HepG2 (cell line): ENCODE results near the gene NKIRAS1. TPM values are rescaled to one million over a fixed set of nuclear protein-coding genes. Genes with fewer than 3 reads are reported as not detected.

Experiments used
- ATAC-seq: fragments of 200-7000 bp; cut with Tn5 transposase; 3 replicates; pipeline ENCODE4 v1.9.1; 2020; ENCODE audit warnings: mild to moderate bottlenecking, moderate library complexity
- BruUV-seq: library from RNA; stranded (reverse); fragments of 400-500 nt; replicated peaks from 2 replicates; lab custom pipeline; 2021; lab: Mats Ljungman, UMichigan
- CTCF ChIA-PET: fragments of 300-600 bp; formaldehyde crosslinking; extraction: SDS; loops from one replicate; lab custom pipeline; 2021; ENCODE audit warnings: low total read pairs, inconsistent platforms, low intra/inter-chr PET ratio; lab: Yijun Ruan, JAX
- POLR2A ChIA-PET: fragments of 350-600 bp; sonication (Branson Sonifier 250); formaldehyde crosslinking; loops from one replicate; lab custom pipeline; 2020; ENCODE audit warnings: antibody characterized with exemption, inconsistent platforms; lab: Yijun Ruan, JAX
- DNase-seq: peaks from one replicate; pipeline ENCODE4 v3.0.0-alpha.2; 2015; ENCODE audit warnings: low spot score
- FAIRE-seq: peaks from 3 replicates; lab custom pipeline; 2011; peaks lifted over from hg19 to GRCh38; lab: Jason Lieb, UNC
- H2AFZ ChIP-seq: one replicate; pipeline ENCODE4 v1.6.1; 2011; ENCODE audit warnings: low read length, inconsistent platforms
- H3K27ac ChIP-seq: fragments of 300-600 bp; 3 replicates; pipeline ENCODE4 v1.8.0; 2011; ENCODE audit warnings: mixed run types, mild to moderate bottlenecking, mixed read lengths, low read length, inconsistent platforms; ENCODE audit not compliant: insufficient read depth; ENCODE audit errors: extremely low read length
- H3K27me3 ChIP-seq, 2 experiments: fragments of 200-600 bp in 1 of 2; 2 replicates in 1 of 2; 3 replicates in 1 of 2; pipeline versions ENCODE4 v1.6.0 to v1.8.0; 2011; ENCODE audit warnings: low read length in 2 of 2, mild to moderate bottlenecking in 2 of 2, moderate library complexity in 2 of 2, inconsistent platforms in 1 of 2; ENCODE audit not compliant: insufficient read depth in 2 of 2, control insufficient read depth in 1 of 2
- H3K36me3 ChIP-seq, 2 experiments: fragments of 200-600 bp in 1 of 2; replicated peaks in 1 of 2; 2 replicates in 1 of 2; 3 replicates in 1 of 2; pipeline versions ENCODE4 v1.5.1 to v1.8.0; 2011; ENCODE audit warnings: low read length in 2 of 2, inconsistent platforms in 1 of 2; ENCODE audit not compliant: insufficient read depth in 2 of 2, control insufficient read depth in 1 of 2
- H3K4me1 ChIP-seq: 2 replicates; pipeline ENCODE4 v1.5.1; 2012; ENCODE audit warnings: low read length, inconsistent platforms; ENCODE audit not compliant: insufficient read depth
- H3K4me2 ChIP-seq: 2 replicates; pipeline ENCODE4 v1.6.0; 2011; ENCODE audit warnings: low read depth, low read length, inconsistent platforms
- H3K4me3 ChIP-seq, 3 experiments: fragments of 200-600 bp in 1 of 3; sonication (generic), shearing (Covaris generic) in 1 of 3; replicated peaks in 1 of 3; 2 replicates each; pipeline ENCODE4 v1.5.1; 2011 to 2016; ENCODE audit warnings: low read length in 3 of 3, inconsistent platforms in 2 of 3, low read depth in 2 of 3, mild to moderate bottlenecking in 2 of 3, control low read depth in 1 of 3, mixed read lengths in 1 of 3; ENCODE audit not compliant: insufficient read depth in 1 of 3
- H3K79me2 ChIP-seq: one replicate; pipeline ENCODE4 v1.6.1; 2011; ENCODE audit warnings: low read length, inconsistent platforms; ENCODE audit not compliant: insufficient read depth
- H3K9ac ChIP-seq: 2 replicates; pipeline ENCODE4 v1.6.0; 2011; ENCODE audit warnings: mild to moderate bottlenecking, low read depth, low read length, inconsistent platforms; ENCODE audit not compliant: insufficient read depth
- H3K9me3 ChIP-seq: 2 replicates; pipeline ENCODE4 v1.5.1; 2012; ENCODE audit warnings: mild to moderate bottlenecking, low read length
- H4K20me1 ChIP-seq: 2 replicates; pipeline ENCODE4 v1.6.0; 2011; ENCODE audit warnings: inconsistent platforms, mild to moderate bottlenecking, low read length, moderate library complexity; ENCODE audit not compliant: insufficient read depth
- CBX5 ChIP-seq: sonication (generic); formaldehyde crosslinking; IDR thresholded peaks from 2 replicates; pipeline ENCODE4 v1.4.0; 2020; ENCODE audit warnings: missing genetic modification reagents, borderline replicate concordance
- GZF1 ChIP-seq: sonication (generic); formaldehyde crosslinking; IDR thresholded peaks from 2 replicates; pipeline ENCODE4 v1.5.1; 2020; ENCODE audit warnings: mild to moderate bottlenecking, missing genetic modification reagents
- HMGA1 ChIP-seq: sonication (generic); formaldehyde crosslinking; conservative IDR thresholded peaks from 2 replicates; pipeline ENCODE4 v1.4.0; 2020; ENCODE audit warnings: missing genetic modification reagents
- HNF4A ChIP-seq: sonication (generic); formaldehyde crosslinking; IDR thresholded peaks from 2 replicates; pipeline ENCODE4 v1.4.0; 2020; ENCODE audit warnings: missing genetic modification reagents
- IRF9 ChIP-seq: sonication (generic); formaldehyde crosslinking; IDR thresholded peaks from 2 replicates; pipeline ENCODE4 v1.8.0; 2022; ENCODE audit warnings: missing genetic modification reagents, mild to moderate bottlenecking, borderline replicate concordance
- IRX3 ChIP-seq: sonication (generic); formaldehyde crosslinking; IDR thresholded peaks from 2 replicates; pipeline ENCODE4 v1.8.1; 2023; ENCODE audit warnings: mild to moderate bottlenecking, low read depth, missing genetic modification reagents, borderline replicate concordance
- KAT8 ChIP-seq: IDR thresholded peaks from 2 replicates; pipeline ENCODE4 v1.6.1; 2016; ENCODE audit warnings: missing genetic modification reagents, missing compliant biosample characterization
- MED13 ChIP-seq: sonication (generic); formaldehyde crosslinking; IDR thresholded peaks from 2 replicates; pipeline ENCODE4 v1.5.0; 2020; ENCODE audit warnings: missing genetic modification reagents
- RFX3 ChIP-seq: IDR thresholded peaks from 2 replicates; pipeline ENCODE4 v1.6.1; 2016; ENCODE audit warnings: missing biosample characterization, missing genetic modification reagents
- SMAD1 ChIP-seq: sonication (generic); formaldehyde crosslinking; IDR thresholded peaks from 2 replicates; pipeline ENCODE4 v1.4.0; 2020; ENCODE audit warnings: missing genetic modification reagents, low read depth, mild to moderate bottlenecking, borderline replicate concordance
- SMYD3 ChIP-seq: sonication (generic); formaldehyde crosslinking; IDR thresholded peaks from 2 replicates; pipeline ENCODE4 v1.8.1; 2023; ENCODE audit warnings: mild to moderate bottlenecking, missing genetic modification reagents
- SOX6 ChIP-seq, 2 experiments: fragments of 450-650 bp in 1 of 2; sonication (generic) in 1 of 2; formaldehyde crosslinking in 1 of 2; IDR thresholded peaks; 2 replicates each; pipeline versions ENCODE4 v1.4.0 to v1.6.1; 2017 to 2020; ENCODE audit warnings: antibody characterized with exemption in 1 of 2, mild to moderate bottlenecking in 1 of 2, missing genetic modification reagents in 1 of 2
- UBTF ChIP-seq: sonication (generic); formaldehyde crosslinking; IDR thresholded peaks from 2 replicates; pipeline ENCODE4 v1.4.0; 2020; ENCODE audit warnings: mild to moderate bottlenecking, missing genetic modification reagents
- ZBTB25 ChIP-seq: IDR thresholded peaks from 2 replicates; pipeline ENCODE4 v1.6.1; 2018; ENCODE audit warnings: missing genetic modification reagents
- ZNF747 ChIP-seq: sonication (generic); formaldehyde crosslinking; IDR thresholded peaks from 2 replicates; pipeline ENCODE4 v1.8.1; 2023; ENCODE audit warnings: missing genetic modification reagents, mild to moderate bottlenecking, borderline replicate concordance
- ZNF790 ChIP-seq: sonication (generic); formaldehyde crosslinking; IDR thresholded peaks from 2 replicates; pipeline ENCODE4 v1.8.0; 2022; ENCODE audit warnings: missing genetic modification reagents, mild to moderate bottlenecking, borderline replicate concordance
- WGBS: methylation state at CpG from one replicate; pipeline ENCODE4 v1.1.6; 2017; ENCODE audit warnings: low lambda C conversion rate; 5-methylcytosine and 5-hydroxymethylcytosine counted together
- in situ Hi-C: cut with HindIII; loops from 2 replicates; pipeline ENCODE4 v1.10.0; 2017; ENCODE audit warnings: low pct_unique_long_range_greater_than_20kb; ENCODE audit not compliant: extremely low pct_ligation_motif_present
- intact Hi-C: fragments of 100-400 bp; cut with micrococcal nuclease; formaldehyde crosslinking; loops from one replicate; pipeline ENCODE4 v1.10.0; 2022; ENCODE audit not compliant: unreplicated experiment
- polyA plus RNA-seq, 8 experiments: library from polyadenylated mRNA; depleted of rRNA in 3 of 8; stranded (reverse) in 7 of 8; unstranded in 1 of 8; fragments of >200 nt; fragmentation: Illumina TruSeq in 4 of 8; extraction: Trizol in 4 of 8; gene quantifications; 2 replicates each; pipeline versions ENCODE4 v1.2.1 to v1.2.3, GENCODE V29; 2011 to 2016; ENCODE audit warnings: low read depth in 4 of 8, missing spikeins in 1 of 8, mixed read lengths in 1 of 8; ENCODE audit not compliant: insufficient read depth in 1 of 8
- total RNA-seq, 5 experiments: library from RNA; depleted of rRNA; stranded (reverse); fragments of >200 nt; fragmentation: Illumina TruSeq; extraction: Trizol; gene quantifications; 2 replicates each; pipeline ENCODE4 v1.2.3, GENCODE V29; 2016; ENCODE audit warnings: low read depth in 1 of 5
- TF ChIP-seq, protein P1 (sequence below): sonication (generic); formaldehyde crosslinking; IDR thresholded peaks from 2 replicates; pipeline ENCODE4 v1.4.0; 2020; ENCODE audit warnings: missing genetic modification reagents

NKIRAS1 gene
- total and polyA plus RNA-seq, 2 of the 13 experiments (the other 11 are each of a cell fraction or from before 2014, with no cell fraction given), result 4.3 to 8.0 TPM

DNA sequence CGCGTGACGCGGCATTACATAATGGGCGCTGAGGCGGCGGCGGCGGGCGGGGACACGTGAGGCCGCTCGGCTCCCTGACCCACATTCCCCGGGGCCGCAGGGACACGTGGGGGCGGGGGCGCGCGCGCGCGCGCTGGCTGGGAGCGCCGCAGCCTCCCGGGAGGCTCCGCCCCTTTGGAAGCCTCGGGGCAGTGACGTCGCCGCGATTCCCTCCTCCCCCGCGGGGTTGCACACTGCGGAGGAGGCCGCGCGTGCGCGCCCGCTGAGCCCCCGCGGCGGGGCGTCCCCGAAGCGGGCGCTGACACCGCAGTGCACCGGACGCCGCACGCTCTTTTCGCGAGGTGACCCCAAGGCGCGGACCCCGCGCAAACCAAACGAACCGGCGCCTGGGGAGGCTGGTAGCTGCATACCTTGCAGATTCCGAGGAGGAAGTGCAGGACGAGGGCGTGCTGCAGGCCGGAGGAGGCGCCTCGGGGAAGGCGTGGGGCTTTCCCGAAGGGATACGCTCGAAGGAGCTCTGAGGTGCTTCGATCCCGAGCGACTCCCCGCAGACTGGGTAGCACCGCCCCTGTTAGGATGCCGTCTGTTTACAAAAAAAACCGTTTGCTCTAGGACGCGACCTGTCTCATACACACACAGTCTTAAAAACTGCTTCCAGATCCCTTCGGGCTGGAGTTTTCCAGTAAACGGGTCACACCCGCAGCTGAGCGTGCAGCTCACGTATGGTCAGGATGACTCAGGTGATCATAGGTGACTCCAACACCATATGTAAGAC is 29.3 kb upstream of the NKIRAS1 start:
- ATAC-seq, result peak; percentile 88
- WGBS, result 0% methylated on average over 4 of the region's 87 CpGs
- Histone ChIP-seq H4K20me1 (peaks cover 25% of the 10 kb centered on the region), H2AFZ (no peak overlapping the region), H3K27me3 (peaks cover 0 to 5% of the 10 kb centered on the region in 2 experiments; a peak in 1 of 5 replicates), H3K27ac (peak overlapping the region; percentile 94), H3K4me3 (peak overlapping the region; percentile 61 to 90 (median 75)), H3K9me3 (no peaks in the 10 kb centered on the region), H3K4me2 (peak overlapping the region; percentile 99), H3K36me3 (no peaks in the 10 kb centered on the region), H3K4me1 (peaks cover 55% of the 10 kb centered on the region), H3K9ac (peak overlapping the region; percentile 95), H3K79me2 (peaks cover 46% of the 10 kb centered on the region)
- DNase-seq, result peak; percentile 89
- POLR2A ChIA-PET, result interaction anchor here (0.8 to 2.0 kb wide), 5 partner anchors 13 to 505 kb away, joined by 3 to 43 read pairs (median 3); partner anchors contain the start of genes NKIRAS1 and RPL15
- no TSS peak for BruUV-seq
- peak; percentile 36 for FAIRE-seq
- in situ Hi-C loops (no loop called here), intact Hi-C loops (loop anchor here (1.0 to 2.0 kb wide), 2 partner anchors 29 to 135 kb away; partner anchors contain the start of gene RPL15)
- CTCF ChIA-PET, result no interaction called here
- TF ChIP-seq GZF1 (CRISPR knock-in tag), result no peak
- TF ChIP-seq, protein P1, sequence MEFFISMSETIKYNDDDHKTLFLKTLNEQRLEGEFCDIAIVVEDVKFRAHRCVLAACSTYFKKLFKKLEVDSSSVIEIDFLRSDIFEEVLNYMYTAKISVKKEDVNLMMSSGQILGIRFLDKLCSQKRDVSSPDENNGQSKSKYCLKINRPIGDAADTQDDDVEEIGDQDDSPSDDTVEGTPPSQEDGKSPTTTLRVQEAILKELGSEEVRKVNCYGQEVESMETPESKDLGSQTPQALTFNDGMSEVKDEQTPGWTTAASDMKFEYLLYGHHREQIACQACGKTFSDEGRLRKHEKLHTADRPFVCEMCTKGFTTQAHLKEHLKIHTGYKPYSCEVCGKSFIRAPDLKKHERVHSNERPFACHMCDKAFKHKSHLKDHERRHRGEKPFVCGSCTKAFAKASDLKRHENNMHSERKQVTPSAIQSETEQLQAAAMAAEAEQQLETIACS (CRISPR knock-in tag), result peak; percentile 94
- TF ChIP-seq HNF4A (CRISPR knock-in tag), result no peak
- TF ChIP-seq KAT8, result peak; percentile 53; the same call in 1 of the 2 replicates
- TF ChIP-seq SMYD3, result 0 out of 2 replicates have a peak, but pooled peaks have one; percentile 27
- TF ChIP-seq ZNF790 (CRISPR knock-in tag), result no peak
- TF ChIP-seq SOX6 (IDR thresholded peaks at IDR 0.05), result no peak
- peak; percentile 56 for TF ChIP-seq SOX6 (CRISPR knock-in tag; IDR thresholded peaks at IDR 0.05)
- no peak for TF ChIP-seq CBX5 (CRISPR knock-in tag)
- 0 out of 2 replicates have a peak, but pooled peaks have one; percentile 72 for TF ChIP-seq IRF9 (CRISPR knock-in tag)
- no peak for TF ChIP-seq RFX3
- TF ChIP-seq ZBTB25 (CRISPR knock-in tag), result no peak; the same call in 1 of the 2 replicates
- TF ChIP-seq UBTF (CRISPR knock-in tag), result peak; percentile 70
- TF ChIP-seq SMAD1, result no peak
- no peak for TF ChIP-seq HMGA1 (CRISPR knock-in tag)
- no peak for TF ChIP-seq MED13 (CRISPR knock-in tag)
- TF ChIP-seq IRX3, result no peak; the same call in 1 of the 2 replicates
- TF ChIP-seq ZNF747 (CRISPR knock-in tag), result peak; percentile 81; the same call in 1 of the 2 replicates
